IMR-90 (cell line): ENCODE measurements around the gene TMEM107.

Experiments used
- MXI1 ChIP-seq: IDR thresholded peaks from 2 replicates; pipeline ENCODE4 v1.6.1; 2012; ENCODE audit warnings: low read depth, mild to moderate bottlenecking, low read length, moderate library complexity, borderline replicate concordance
- POLR2A ChIP-seq: IDR thresholded peaks from 2 replicates; pipeline ENCODE4 v1.6.1; 2012; ENCODE audit warnings: mild to moderate bottlenecking, low read depth, low read length
- RAD21 ChIP-seq: IDR thresholded peaks from 2 replicates; pipeline ENCODE4 v1.6.1; 2012; ENCODE audit warnings: low read length, improper control_type of control experiment
- SMC3 ChIP-seq: fragments of 150-350 bp; IDR thresholded peaks from 2 replicates; pipeline ENCODE4 v1.6.1; 2016; ENCODE audit warnings: low read depth, mild to moderate bottlenecking, antibody characterized with exemption, low read length, moderate library complexity
- USF2 ChIP-seq: fragments of 150-350 bp; IDR thresholded peaks from 2 replicates; pipeline ENCODE4 v1.6.1; 2017; ENCODE audit warnings: mild to moderate bottlenecking, antibody characterized with exemption, low read length, low read depth
- TF ChIP-seq, protein P1 (sequence below): conservative IDR thresholded peaks from 2 replicates; pipeline ENCODE4 v1.5.1; 2012; ENCODE audit warnings: mild to moderate bottlenecking, low read depth, low read length, improper control_type of control experiment

DNA sequence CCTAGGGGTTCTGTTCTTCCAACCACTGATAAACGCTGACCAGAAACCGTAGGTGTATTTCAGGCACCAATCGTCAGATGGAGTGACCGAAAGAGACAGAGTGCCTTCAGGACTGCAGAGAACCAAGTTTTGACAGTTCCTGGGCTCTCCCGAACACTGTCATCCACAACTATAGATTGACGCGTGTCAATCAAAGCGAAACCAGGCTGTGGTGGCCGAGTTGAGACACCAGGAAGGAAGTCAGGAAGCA is 46.1 kb upstream of the TMEM107 start:
- TF ChIP-seq, protein P1, sequence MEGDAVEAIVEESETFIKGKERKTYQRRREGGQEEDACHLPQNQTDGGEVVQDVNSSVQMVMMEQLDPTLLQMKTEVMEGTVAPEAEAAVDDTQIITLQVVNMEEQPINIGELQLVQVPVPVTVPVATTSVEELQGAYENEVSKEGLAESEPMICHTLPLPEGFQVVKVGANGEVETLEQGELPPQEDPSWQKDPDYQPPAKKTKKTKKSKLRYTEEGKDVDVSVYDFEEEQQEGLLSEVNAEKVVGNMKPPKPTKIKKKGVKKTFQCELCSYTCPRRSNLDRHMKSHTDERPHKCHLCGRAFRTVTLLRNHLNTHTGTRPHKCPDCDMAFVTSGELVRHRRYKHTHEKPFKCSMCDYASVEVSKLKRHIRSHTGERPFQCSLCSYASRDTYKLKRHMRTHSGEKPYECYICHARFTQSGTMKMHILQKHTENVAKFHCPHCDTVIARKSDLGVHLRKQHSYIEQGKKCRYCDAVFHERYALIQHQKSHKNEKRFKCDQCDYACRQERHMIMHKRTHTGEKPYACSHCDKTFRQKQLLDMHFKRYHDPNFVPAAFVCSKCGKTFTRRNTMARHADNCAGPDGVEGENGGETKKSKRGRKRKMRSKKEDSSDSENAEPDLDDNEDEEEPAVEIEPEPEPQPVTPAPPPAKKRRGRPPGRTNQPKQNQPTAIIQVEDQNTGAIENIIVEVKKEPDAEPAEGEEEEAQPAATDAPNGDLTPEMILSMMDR = no peak
- TF ChIP-seq RAD21 (no peak), SMC3 (no peak), MXI1 (no peak), POLR2A (no peak), USF2 (no peak)
